HepG2 (cell line): ENCODE results near the gene GHR. TPM values are rescaled to one million over a fixed set of nuclear protein-coding genes. Genes with fewer than 3 reads are reported as not detected.

Experiments used
- ATAC-seq: fragments of 200-7000 bp; cut with Tn5 transposase; 3 replicates; pipeline ENCODE4 v1.9.1; 2020; ENCODE audit warnings: mild to moderate bottlenecking, moderate library complexity
- BruUV-seq: library from RNA; stranded (reverse); fragments of 400-500 nt; replicated peaks from 2 replicates; lab custom pipeline; 2021; lab: Mats Ljungman, UMichigan
- CTCF ChIA-PET: fragments of 300-600 bp; formaldehyde crosslinking; extraction: SDS; loops from one replicate; lab custom pipeline; 2021; ENCODE audit warnings: low total read pairs, inconsistent platforms, low intra/inter-chr PET ratio; lab: Yijun Ruan, JAX
- POLR2A ChIA-PET: fragments of 350-600 bp; sonication (Branson Sonifier 250); formaldehyde crosslinking; loops from one replicate; lab custom pipeline; 2020; ENCODE audit warnings: antibody characterized with exemption, inconsistent platforms; lab: Yijun Ruan, JAX
- DNase-seq: peaks from one replicate; pipeline ENCODE4 v3.0.0-alpha.2; 2015; ENCODE audit warnings: low spot score
- FAIRE-seq: peaks from 3 replicates; lab custom pipeline; 2011; peaks lifted over from hg19 to GRCh38; lab: Jason Lieb, UNC
- H2AFZ ChIP-seq: one replicate; pipeline ENCODE4 v1.6.1; 2011; ENCODE audit warnings: low read length, inconsistent platforms
- H3K27ac ChIP-seq: fragments of 300-600 bp; 3 replicates; pipeline ENCODE4 v1.8.0; 2011; ENCODE audit warnings: mixed run types, mild to moderate bottlenecking, mixed read lengths, low read length, inconsistent platforms; ENCODE audit not compliant: insufficient read depth; ENCODE audit errors: extremely low read length
- H3K27me3 ChIP-seq, 2 experiments: fragments of 200-600 bp in 1 of 2; 2 replicates in 1 of 2; 3 replicates in 1 of 2; pipeline versions ENCODE4 v1.6.0 to v1.8.0; 2011; ENCODE audit warnings: low read length in 2 of 2, mild to moderate bottlenecking in 2 of 2, moderate library complexity in 2 of 2, inconsistent platforms in 1 of 2; ENCODE audit not compliant: insufficient read depth in 2 of 2, control insufficient read depth in 1 of 2
- H3K36me3 ChIP-seq, 2 experiments: fragments of 200-600 bp in 1 of 2; replicated peaks in 1 of 2; 2 replicates in 1 of 2; 3 replicates in 1 of 2; pipeline versions ENCODE4 v1.5.1 to v1.8.0; 2011; ENCODE audit warnings: low read length in 2 of 2, inconsistent platforms in 1 of 2; ENCODE audit not compliant: insufficient read depth in 2 of 2, control insufficient read depth in 1 of 2
- H3K4me1 ChIP-seq: 2 replicates; pipeline ENCODE4 v1.5.1; 2012; ENCODE audit warnings: low read length, inconsistent platforms; ENCODE audit not compliant: insufficient read depth
- H3K4me2 ChIP-seq: 2 replicates; pipeline ENCODE4 v1.6.0; 2011; ENCODE audit warnings: low read depth, low read length, inconsistent platforms
- H3K4me3 ChIP-seq, 3 experiments: fragments of 200-600 bp in 1 of 3; sonication (generic), shearing (Covaris generic) in 1 of 3; replicated peaks in 1 of 3; 2 replicates each; pipeline ENCODE4 v1.5.1; 2011 to 2016; ENCODE audit warnings: low read length in 3 of 3, inconsistent platforms in 2 of 3, low read depth in 2 of 3, mild to moderate bottlenecking in 2 of 3, control low read depth in 1 of 3, mixed read lengths in 1 of 3; ENCODE audit not compliant: insufficient read depth in 1 of 3
- H3K79me2 ChIP-seq: one replicate; pipeline ENCODE4 v1.6.1; 2011; ENCODE audit warnings: low read length, inconsistent platforms; ENCODE audit not compliant: insufficient read depth
- H3K9ac ChIP-seq: 2 replicates; pipeline ENCODE4 v1.6.0; 2011; ENCODE audit warnings: mild to moderate bottlenecking, low read depth, low read length, inconsistent platforms; ENCODE audit not compliant: insufficient read depth
- H3K9me3 ChIP-seq: 2 replicates; pipeline ENCODE4 v1.5.1; 2012; ENCODE audit warnings: mild to moderate bottlenecking, low read length
- H4K20me1 ChIP-seq: 2 replicates; pipeline ENCODE4 v1.6.0; 2011; ENCODE audit warnings: inconsistent platforms, mild to moderate bottlenecking, low read length, moderate library complexity; ENCODE audit not compliant: insufficient read depth
- FOXA1 ChIP-seq, 2 experiments: fragments of 450-650 bp in 1 of 2; sonication (generic) in 1 of 2; formaldehyde crosslinking in 1 of 2; IDR thresholded peaks; 2 replicates each; pipeline versions ENCODE4 v1.4.0 to v1.6.1; 2016 to 2020; ENCODE audit warnings: missing genetic modification reagents in 1 of 2
- MAFF ChIP-seq: IDR thresholded peaks from 2 replicates; pipeline ENCODE4 v1.6.1; 2011; ENCODE audit warnings: low read depth, low read length, improper control_type of control experiment
- PITX1 ChIP-seq: sonication (generic); formaldehyde crosslinking; IDR thresholded peaks from 2 replicates; pipeline ENCODE4 v1.5.1; 2020; ENCODE audit warnings: mild to moderate bottlenecking, missing genetic modification reagents
- WGBS: methylation state at CpG from one replicate; pipeline ENCODE4 v1.1.6; 2017; ENCODE audit warnings: low lambda C conversion rate; 5-methylcytosine and 5-hydroxymethylcytosine counted together
- in situ Hi-C: cut with HindIII; loops from 2 replicates; pipeline ENCODE4 v1.10.0; 2017; ENCODE audit warnings: low pct_unique_long_range_greater_than_20kb; ENCODE audit not compliant: extremely low pct_ligation_motif_present
- intact Hi-C: fragments of 100-400 bp; cut with micrococcal nuclease; formaldehyde crosslinking; loops from one replicate; pipeline ENCODE4 v1.10.0; 2022; ENCODE audit not compliant: unreplicated experiment
- polyA plus RNA-seq, 8 experiments: library from polyadenylated mRNA; depleted of rRNA in 3 of 8; stranded (reverse) in 7 of 8; unstranded in 1 of 8; fragments of >200 nt; fragmentation: Illumina TruSeq in 4 of 8; extraction: Trizol in 4 of 8; gene quantifications; 2 replicates each; pipeline versions ENCODE4 v1.2.1 to v1.2.3, GENCODE V29; 2011 to 2016; ENCODE audit warnings: low read depth in 4 of 8, missing spikeins in 1 of 8, mixed read lengths in 1 of 8; ENCODE audit not compliant: insufficient read depth in 1 of 8
- total RNA-seq, 5 experiments: library from RNA; depleted of rRNA; stranded (reverse); fragments of >200 nt; fragmentation: Illumina TruSeq; extraction: Trizol; gene quantifications; 2 replicates each; pipeline ENCODE4 v1.2.3, GENCODE V29; 2016; ENCODE audit warnings: low read depth in 1 of 5
- TF ChIP-seq, protein P1 (sequence below): IDR thresholded peaks from 2 replicates; pipeline ENCODE4 v1.6.1; 2012; ENCODE audit warnings: low read depth, low read length, improper control_type of control experiment
- TF ChIP-seq, protein P2 (sequence below): sonication (generic); formaldehyde crosslinking; IDR thresholded peaks from 2 replicates; pipeline ENCODE4 v1.4.0; 2020; ENCODE audit warnings: mild to moderate bottlenecking, missing genetic modification reagents
- TF ChIP-seq, protein P3 (sequence below): sonication (generic); formaldehyde crosslinking; IDR thresholded peaks from 2 replicates; pipeline ENCODE4 v1.5.1; 2020; ENCODE audit warnings: mild to moderate bottlenecking, missing genetic modification reagents, moderate library complexity
- TF ChIP-seq, protein P4 (sequence below): sonication (generic); formaldehyde crosslinking; IDR thresholded peaks from 2 replicates; pipeline ENCODE4 v1.4.0; 2020; ENCODE audit warnings: missing genetic modification reagents, borderline replicate concordance

Gene GHR
- total and polyA plus RNA-seq, 2 of the 13 experiments (the other 11 are each of a cell fraction or from before 2014, with no cell fraction given), result 0.07 TPM; not detected in 1

DNA sequence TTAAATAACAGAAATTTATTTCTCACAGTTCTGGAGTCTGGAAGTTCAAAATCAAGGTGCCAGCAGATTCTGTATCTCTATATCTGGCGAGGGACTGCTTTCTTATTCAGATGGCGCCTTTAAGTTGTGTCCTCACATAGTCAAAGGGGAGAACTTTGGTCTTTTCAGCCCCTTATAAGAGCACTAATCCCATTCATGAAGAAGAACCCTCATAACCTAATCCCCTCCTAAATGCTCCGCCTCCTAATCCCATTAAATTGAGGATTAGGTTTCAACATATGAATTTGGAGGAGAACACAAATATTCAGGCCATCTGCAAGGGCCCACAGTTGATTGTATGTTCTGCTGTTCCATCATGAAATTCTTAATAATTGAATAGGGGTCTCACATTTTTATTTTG lies 322.6 kb downstream of the GHR start:
- in situ Hi-C loops, result no loop called here
- H2AFZ ChIP-seq, result no peak overlapping the region
- TF ChIP-seq, protein P1, sequence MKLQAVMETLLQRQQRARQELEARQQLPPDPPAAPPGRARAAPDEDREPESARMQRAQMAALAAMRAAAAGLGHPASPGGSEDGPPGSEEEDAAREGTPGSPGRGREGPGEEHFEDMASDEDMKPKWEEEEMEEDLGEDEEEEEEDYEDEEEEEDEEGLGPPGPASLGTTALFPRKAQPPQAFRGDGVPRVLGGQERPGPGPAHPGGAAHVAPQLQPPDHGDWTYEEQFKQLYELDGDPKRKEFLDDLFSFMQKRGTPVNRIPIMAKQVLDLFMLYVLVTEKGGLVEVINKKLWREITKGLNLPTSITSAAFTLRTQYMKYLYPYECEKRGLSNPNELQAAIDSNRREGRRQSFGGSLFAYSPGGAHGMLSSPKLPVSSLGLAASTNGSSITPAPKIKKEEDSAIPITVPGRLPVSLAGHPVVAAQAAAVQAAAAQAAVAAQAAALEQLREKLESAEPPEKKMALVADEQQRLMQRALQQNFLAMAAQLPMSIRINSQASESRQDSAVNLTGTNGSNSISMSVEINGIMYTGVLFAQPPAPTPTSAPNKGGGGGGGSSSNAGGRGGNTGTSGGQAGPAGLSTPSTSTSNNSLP, result no peak
- no peak for TF ChIP-seq MAFF
- TF ChIP-seq PITX1 (CRISPR knock-in tag), result no peak
- TF ChIP-seq, protein P2, sequence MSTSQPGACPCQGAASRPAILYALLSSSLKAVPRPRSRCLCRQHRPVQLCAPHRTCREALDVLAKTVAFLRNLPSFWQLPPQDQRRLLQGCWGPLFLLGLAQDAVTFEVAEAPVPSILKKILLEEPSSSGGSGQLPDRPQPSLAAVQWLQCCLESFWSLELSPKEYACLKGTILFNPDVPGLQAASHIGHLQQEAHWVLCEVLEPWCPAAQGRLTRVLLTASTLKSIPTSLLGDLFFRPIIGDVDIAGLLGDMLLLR (CRISPR knock-in tag), result no peak
- TF ChIP-seq, protein P3, sequence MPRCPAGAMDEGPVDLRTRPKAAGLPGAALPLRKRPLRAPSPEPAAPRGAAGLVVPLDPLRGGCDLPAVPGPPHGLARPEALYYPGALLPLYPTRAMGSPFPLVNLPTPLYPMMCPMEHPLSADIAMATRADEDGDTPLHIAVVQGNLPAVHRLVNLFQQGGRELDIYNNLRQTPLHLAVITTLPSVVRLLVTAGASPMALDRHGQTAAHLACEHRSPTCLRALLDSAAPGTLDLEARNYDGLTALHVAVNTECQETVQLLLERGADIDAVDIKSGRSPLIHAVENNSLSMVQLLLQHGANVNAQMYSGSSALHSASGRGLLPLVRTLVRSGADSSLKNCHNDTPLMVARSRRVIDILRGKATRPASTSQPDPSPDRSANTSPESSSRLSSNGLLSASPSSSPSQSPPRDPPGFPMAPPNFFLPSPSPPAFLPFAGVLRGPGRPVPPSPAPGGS (CRISPR knock-in tag), result no peak
- no peak for TF ChIP-seq FOXA1 (IDR thresholded peaks at IDR 0.05)
- no peak for TF ChIP-seq FOXA1 (CRISPR knock-in tag; IDR thresholded peaks at IDR 0.05)
- TF ChIP-seq, protein P4, sequence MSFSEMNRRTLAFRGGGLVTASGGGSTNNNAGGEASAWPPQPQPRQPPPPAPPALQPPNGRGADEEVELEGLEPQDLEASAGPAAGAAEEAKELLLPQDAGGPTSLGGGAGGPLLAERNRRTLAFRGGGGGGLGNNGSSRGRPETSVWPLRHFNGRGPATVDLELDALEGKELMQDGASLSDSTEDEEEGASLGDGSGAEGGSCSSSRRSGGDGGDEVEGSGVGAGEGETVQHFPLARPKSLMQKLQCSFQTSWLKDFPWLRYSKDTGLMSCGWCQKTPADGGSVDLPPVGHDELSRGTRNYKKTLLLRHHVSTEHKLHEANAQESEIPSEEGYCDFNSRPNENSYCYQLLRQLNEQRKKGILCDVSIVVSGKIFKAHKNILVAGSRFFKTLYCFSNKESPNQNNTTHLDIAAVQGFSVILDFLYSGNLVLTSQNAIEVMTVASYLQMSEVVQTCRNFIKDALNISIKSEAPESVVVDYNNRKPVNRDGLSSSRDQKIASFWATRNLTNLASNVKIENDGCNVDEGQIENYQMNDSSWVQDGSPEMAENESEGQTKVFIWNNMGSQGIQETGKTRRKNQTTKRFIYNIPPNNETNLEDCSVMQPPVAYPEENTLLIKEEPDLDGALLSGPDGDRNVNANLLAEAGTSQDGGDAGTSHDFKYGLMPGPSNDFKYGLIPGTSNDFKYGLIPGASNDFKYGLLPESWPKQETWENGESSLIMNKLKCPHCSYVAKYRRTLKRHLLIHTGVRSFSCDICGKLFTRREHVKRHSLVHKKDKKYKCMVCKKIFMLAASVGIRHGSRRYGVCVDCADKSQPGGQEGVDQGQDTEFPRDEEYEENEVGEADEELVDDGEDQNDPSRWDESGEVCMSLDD (CRISPR knock-in tag), result no peak

More for the DNA sequence above, 322.6 kb downstream of the GHR start:
- Histone ChIP-seq H3K27me3 (no peaks in the 10 kb centered on the region), H3K9ac (no peak overlapping the region), H3K36me3 (no peaks in the 10 kb centered on the region), H4K20me1 (no peaks in the 10 kb centered on the region), H3K4me1 (no peaks in the 10 kb centered on the region), H3K9me3 (no peaks in the 10 kb centered on the region), H3K4me3 (no peak overlapping the region), H3K79me2 (no peaks in the 10 kb centered on the region), H3K27ac (no peak overlapping the region), H3K4me2 (no peak overlapping the region)
- no TSS peak for BruUV-seq
- FAIRE-seq (no peak), ATAC-seq (no peak), DNase-seq (no peak)
- intact Hi-C loops, result no loop called here
- ChIA-PET CTCF (interaction anchor here (0.8 kb wide), 1 partner anchor 143 kb away, joined by 3 read pairs; no protein-coding TSS in a partner anchor), POLR2A (no interaction called here)
- WGBS, result 29% methylated on average over 3 of the region's 3 CpGs
